GM18505 (cell line): ENCODE data around the gene STPG4.
"Not testable (repeated sequence)": the region's sequence is repeated elsewhere in the genome, so short reads cannot be mapped to it uniquely, and the experiment has no call there.

ENCODE experiments used
- ATAC-seq: cut with Tn5 transposase; IDR thresholded peaks from one replicate; pipeline ENCODE4 v1.9.1; 2021; ENCODE audit not compliant: unreplicated experiment
- POLR2A ChIP-seq: IDR thresholded peaks from 4 replicates; pipeline ENCODE4 v1.6.1; 2011; ENCODE audit warnings: borderline replicate concordance; ENCODE audit not compliant: insufficient read depth, insufficient read length; ENCODE audit errors: extremely low read depth

Gene STPG4

GRCh38 chr2:47155091-47155876, at the start of gene STPG4:
TSS of gene STPG4 (minus strand) at chr2:47155308. CDS start at chr2:47155251, 57 bp downstream.
- TF ChIP-seq POLR2A, result no peak
- ATAC-seq, result no peak

GRCh38 chr2:47204691-47205090, 49.6 kb upstream of the STPG4 start:
- no peak for TF ChIP-seq POLR2A
- ATAC-seq, result no peak

GRCh38 chr2:47203995-47204394, 48.9 kb upstream of the STPG4 start:
- TF ChIP-seq POLR2A, result no peak
- no peak for ATAC-seq

GRCh38 chr2:47201224-47201623, 46.1 kb upstream of the STPG4 start:
- ATAC-seq, result no peak
- no peak for TF ChIP-seq POLR2A

- ATAC-seq, result no peak
- no peak for TF ChIP-seq POLR2A
Measured at GRCh38 chr2:47198985-47199451, 43.9 kb upstream of the STPG4 start.

GRCh38 chr2:47196499-47196898, 41.4 kb upstream of the STPG4 start:
- ATAC-seq, result no peak
- no peak for TF ChIP-seq POLR2A

- TF ChIP-seq POLR2A, result no peak
- ATAC-seq, result no peak
Measured at GRCh38 chr2:47196046-47196445, 40.9 kb upstream of the STPG4 start.

- no peak for ATAC-seq
- no peak for TF ChIP-seq POLR2A
Measured at GRCh38 chr2:47195148-47195547, 40.0 kb upstream of the STPG4 start.

- no peak for TF ChIP-seq POLR2A
- ATAC-seq, result no peak
Measured at GRCh38 chr2:47194410-47194809, 39.3 kb upstream of the STPG4 start.

- ATAC-seq, result no peak
- TF ChIP-seq POLR2A, result no peak
Measured at GRCh38 chr2:47193607-47194006, 38.5 kb upstream of the STPG4 start.

- TF ChIP-seq POLR2A, result no peak
- no peak for ATAC-seq
Measured at GRCh38 chr2:47190188-47190881, 35.2 kb upstream of the STPG4 start.

GRCh38 chr2:47189635-47190034, 34.5 kb upstream of the STPG4 start:
- no peak for ATAC-seq
- TF ChIP-seq POLR2A, result no peak

GRCh38 chr2:47187069-47187468, 32.0 kb upstream of the STPG4 start:
- TF ChIP-seq POLR2A, result no peak
- no peak for ATAC-seq

GRCh38 chr2:47186351-47186750, 31.2 kb upstream of the STPG4 start:
- TF ChIP-seq POLR2A, result no peak
- no peak for ATAC-seq

GRCh38 chr2:47185098-47185497, 30.0 kb upstream of the STPG4 start:
- ATAC-seq, result not testable (repeated sequence)
